OCI-LY7 (cell line): ENCODE data around the gene TNPO2.

ENCODE experiments used
- CTCF ChIP-seq: fragments of 200-600 bp; sonication (generic); conservative IDR thresholded peaks from 2 replicates; pipeline ENCODE4 v1.5.1; 2014; ENCODE audit warnings: mild to moderate bottlenecking, antibody characterized with exemption, low read length, moderate library complexity, mixed read lengths
- EZH2phosphoT487 ChIP-seq: fragments of 200-600 bp; sonication (generic); IDR thresholded peaks from 2 replicates; pipeline ENCODE4 v1.6.1; 2018; ENCODE audit warnings: low read depth, borderline replicate concordance, mild to moderate bottlenecking, mixed run types, antibody characterized with exemption, low read length, moderate library complexity, mixed read lengths

- TF ChIP-seq CTCF (no peak), EZH2phosphoT487 (no peak)
Measured at GRCh38 chr19:12689012-12689411, 34.7 kb downstream of the TNPO2 start.
